Hindlimb muscle (tissue), 1 donor: ENCODE measurements around the gene DERL2. TPM values are rescaled to one million over a fixed set of nuclear protein-coding genes. Genes with fewer than 3 reads are reported as not detected.
A peak's percentile ranks its signal among the peaks of the same experiment; 100 is the strongest.

Source experiments
- DNase-seq: peaks from one replicate; pipeline ENCODE4 v3.0.0-alpha.2; 2013
- polyA plus RNA-seq: library from polyadenylated mRNA; unstranded; fragments of 120-200 nt; gene quantifications from one replicate; pipeline ENCODE4 v1.2.1, GENCODE V29; 2013; ENCODE audit not compliant: insufficient read length

Gene DERL2
- polyA plus RNA-seq, 1 donor = 43.8 TPM

DNA sequence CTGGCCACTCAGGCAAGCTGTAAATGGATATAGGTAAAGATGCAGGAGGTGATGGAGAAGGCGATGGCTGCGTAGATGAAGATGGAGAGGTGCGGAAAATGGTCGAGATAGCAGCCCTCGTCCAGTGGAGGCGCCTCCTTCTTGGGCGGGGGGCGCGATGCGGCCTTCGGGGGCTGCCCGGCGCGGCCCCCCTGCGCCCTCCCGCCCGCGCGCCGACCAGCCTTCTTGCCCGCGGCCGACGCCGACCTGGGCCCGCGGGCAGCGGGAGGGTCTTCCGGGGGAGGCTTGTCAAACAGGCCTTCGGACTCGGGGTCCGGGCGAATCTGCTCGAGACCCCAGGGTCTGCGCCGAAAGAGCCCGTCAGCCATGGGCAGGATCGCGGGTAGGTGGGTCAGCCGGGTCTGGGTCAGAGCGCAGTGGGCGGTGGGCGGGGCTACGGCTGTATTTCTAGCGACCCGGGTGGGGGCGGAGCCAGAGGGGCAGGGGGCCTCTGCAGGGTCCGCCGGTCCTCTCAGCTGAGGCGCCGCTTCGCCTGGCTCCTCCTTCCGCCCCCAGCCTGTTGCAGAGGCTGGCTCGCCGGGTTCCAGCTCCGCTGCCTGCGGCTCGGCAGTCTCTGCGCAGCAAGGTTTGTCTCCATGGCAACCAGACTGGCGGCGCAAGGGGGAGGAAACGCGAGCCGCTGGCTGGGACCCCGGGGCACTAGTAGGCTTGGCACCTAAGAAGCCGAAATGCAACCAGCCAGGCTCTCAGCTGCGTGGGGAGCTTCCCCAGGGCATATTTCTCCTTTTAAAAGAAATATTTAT, 14.8 kb upstream of the DERL2 start:
- peak; percentile 92 for DNase-seq

DNA sequence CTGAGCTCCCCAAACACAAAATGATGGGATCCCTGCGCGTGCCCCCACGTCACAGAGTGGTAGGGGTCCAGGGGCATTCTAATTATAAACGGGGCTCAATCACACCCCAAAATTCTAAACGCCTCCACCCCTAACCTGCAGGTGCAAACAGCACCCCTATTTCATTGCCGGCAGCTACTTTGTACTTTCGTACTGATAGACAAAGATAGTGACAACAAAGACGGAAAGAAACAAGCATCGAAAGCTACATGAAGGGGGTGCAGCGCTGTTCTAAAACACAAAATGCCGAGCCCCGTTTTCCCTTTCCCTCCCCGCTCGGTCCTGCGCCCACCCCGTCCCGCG, 14.2 kb upstream of the DERL2 start:
- DNase-seq = no peak

DNA sequence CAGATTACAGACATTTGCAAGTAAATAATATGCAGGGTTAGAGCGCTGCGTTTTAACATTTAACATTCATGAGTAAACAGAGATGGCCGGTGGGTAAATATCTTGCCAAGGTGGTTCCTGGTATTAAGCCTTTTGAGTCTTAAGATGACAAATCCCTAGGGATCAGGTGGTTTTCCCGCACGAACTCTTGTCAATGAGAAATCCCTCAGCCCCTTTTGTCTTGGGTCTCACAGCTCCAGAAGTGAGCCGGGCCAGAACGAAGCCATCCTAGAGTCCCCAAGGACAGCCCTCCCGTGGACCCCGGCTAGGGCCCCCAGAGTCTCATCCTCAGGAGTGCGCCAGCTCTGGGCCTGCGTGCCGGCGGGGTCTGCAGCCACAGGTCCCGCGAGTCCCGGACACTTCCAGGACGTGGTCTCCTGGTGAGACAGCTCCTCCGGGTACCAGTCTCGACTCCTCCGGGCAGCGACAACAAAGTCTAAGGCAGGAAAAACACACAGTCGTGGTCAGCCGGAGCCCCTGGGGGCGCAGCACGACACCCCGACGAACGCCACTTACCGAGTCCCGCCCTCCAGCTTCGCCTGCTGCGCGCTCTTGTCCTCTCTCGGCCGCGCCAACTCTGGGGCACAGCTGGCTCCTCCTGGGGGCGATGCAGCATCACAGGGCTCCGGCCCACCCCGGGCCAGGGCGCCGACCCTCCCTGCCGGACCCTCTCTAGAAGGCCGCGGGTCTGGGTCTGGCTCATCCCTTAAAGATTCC, 13.7 kb upstream of the DERL2 start:
- DNase-seq = no peak

DNA sequence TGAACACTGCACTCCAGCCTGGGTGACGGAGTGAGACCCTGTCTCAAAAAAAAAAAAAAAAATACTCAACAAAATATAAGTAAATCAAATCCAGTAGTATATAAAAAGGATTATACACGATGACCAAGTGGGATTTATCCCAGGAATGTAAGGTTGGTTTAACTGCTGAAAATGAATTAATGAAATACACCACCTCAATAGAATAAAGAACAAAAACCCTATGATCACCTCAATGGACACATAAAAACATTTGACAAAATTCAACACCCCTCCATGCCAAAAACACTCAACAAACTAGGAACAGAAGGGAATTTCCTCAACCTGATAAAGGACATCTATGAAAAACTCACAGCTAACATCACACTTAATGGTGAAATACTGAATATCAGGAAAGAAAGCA, 7.0 kb upstream of the DERL2 start:
- DNase-seq = no peak

DNA sequence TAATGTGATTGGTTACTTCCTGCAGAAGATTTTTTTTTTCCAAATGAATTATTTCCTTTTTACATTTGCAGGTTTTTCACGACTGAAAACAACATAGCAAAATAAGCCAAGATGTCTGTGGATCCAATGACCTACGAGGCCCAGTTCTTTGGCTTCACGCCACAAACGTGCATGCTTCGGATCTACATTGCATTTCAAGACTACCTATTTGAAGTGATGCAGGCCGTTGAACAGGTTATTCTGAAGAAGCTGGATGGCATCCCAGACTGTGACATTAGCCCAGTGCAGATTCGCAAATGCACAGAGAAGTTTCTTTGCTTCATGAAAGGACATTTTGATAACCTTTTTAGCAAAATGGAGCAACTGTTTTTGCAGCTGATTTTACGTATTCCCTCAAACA, 2.8 kb upstream of the DERL2 start:
- no peak for DNase-seq

DNA sequence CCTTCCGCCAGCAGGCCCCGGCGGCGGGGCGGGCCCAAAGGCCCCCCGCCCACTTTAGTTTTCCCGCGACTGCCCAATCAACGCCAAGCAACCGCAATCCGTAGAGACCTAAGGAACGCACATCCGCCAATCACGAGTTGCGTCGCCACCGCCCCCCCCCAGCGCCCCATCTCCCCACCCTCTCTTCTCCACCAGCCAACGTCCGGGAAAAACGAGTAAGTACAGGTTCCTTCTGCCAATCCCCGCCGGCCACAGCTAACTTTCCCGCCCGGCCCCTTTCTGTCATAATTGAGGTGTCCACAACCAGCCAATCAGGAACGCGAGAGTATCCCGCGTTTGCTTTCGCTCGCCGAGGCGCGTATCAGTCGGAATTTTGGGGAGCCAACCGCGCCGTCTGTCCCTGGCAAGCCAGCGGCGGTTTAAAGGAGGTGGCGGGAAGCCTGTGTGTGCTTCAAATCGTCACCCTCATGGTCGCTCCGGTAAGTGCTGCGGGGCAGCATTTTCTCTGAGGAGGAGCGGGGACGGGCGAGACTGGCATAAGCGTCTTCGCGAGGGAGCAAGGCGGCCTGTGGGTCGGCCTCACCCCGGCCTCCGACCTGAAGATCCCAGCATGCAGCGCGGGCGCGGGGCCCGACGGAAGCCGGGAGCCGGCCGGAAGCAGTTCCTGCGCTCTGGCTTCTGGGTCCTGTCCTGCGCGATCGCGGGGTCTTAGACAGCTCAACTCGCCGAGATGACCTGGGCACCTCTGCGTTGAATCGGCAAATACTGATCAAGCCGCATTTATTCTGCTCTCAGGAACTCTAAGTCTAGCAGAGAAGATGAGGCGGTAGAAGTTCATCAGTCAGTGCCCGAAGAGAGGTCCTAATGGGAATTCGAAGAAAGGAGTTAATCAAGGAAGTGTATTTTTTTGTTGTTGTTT, 487 bp upstream of the DERL2 start, which contains the start of gene MIS12:
TSS of gene MIS12 (plus strand) at position 361 of the 919 bp plus-strand sequence. CDS start 2,297 bp downstream, outside the sequence.
- peak; percentile 98 for DNase-seq

DNA sequence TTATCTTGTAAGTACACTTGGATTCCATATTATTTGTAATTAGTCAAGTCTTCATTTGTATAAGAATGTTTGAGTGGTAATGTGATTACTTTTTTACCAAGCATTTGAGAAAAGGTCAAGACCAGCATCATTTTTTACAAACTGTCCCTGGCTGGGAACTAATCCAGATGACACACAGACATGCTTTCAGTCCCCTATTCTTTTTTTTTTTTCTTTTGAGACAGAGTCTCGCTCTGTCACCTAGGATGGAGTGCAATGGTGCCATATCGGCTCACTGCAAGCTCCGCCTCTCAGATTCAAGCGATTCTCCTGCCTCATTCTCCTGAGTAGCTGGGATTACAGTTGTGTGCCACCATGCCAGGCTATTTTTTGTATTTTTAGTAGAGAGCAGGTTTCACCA, 4.5 kb downstream of the DERL2 start:
- no peak for DNase-seq

DNA sequence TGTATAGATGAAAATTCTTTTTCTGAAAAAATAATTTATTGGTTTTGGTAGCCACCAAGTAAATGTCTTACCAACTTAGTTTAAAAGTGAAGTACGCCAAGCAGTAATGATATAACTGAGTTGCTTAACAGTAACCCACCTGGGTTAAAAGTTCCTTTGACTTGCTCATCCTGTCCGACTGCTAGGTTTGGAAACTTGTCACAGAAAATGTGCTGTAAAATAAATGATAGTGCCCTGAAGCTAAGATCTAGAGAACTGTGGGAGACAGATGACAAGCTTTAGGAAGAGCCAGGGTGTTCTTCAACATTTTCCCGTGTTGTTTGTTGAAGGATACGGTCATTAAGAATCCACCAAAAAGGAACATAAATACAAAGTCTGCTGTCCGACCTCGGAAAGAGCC, 5.0 kb downstream of the DERL2 start:
- DNase-seq = no peak

DNA sequence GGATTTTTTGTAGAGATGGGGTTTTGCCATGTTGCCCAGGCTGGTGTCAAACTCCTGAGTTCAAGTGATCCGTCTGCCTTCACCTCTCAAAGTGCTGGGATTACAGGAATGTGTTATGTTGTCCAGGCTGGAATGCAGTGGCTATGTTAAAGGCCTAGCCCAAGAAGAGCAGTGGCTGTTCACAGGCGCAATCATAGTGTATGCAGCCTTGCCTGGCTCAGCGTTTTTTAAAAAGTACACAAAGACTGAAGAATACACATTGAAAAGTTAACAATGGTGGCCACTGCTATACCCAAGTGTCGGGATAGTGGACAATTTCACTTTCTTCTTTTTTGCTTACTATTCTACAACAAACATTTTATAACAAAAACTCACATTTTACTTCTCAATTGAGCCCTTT, 7.0 kb downstream of the DERL2 start:
- DNase-seq = no peak

DNA sequence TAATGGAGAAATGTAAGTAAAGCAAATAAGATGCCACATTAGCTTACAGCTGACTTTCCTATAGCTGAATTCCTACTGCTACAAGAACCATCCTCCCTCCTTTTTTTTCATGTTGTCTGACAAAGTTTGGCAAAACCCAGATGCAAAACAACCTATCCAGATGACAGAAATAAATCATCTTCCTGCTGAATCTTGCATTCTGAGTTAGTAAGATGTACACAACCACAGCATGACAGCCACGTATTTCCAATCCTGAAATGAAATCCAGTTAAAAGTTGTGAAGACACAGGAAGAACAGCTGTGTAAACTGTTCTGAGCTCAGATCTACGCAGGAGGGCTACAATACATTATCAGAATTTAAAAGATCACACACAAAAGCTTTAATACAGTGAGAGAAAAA, 12.1 kb downstream of the DERL2 start:
- no peak for DNase-seq

DNA sequence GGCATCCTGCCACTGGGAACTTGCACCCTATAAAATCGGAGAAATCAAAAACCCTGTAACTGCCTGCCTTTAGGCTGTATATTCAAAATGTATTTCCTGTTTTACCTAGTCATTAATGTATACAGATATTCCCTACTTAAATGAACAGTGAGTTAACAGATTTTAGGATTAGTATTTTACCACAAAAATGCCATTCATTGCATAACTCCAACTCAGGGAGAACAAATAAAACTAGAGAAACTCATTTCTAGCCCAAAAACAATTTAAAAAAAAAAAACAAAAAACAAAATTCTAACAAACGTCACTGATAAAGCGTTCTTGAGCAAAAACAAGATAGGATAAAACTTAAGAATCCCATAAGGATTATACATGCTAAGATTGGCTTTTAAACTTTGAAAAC, 13.5 kb downstream of the DERL2 start:
- DNase-seq = no peak

DNA sequence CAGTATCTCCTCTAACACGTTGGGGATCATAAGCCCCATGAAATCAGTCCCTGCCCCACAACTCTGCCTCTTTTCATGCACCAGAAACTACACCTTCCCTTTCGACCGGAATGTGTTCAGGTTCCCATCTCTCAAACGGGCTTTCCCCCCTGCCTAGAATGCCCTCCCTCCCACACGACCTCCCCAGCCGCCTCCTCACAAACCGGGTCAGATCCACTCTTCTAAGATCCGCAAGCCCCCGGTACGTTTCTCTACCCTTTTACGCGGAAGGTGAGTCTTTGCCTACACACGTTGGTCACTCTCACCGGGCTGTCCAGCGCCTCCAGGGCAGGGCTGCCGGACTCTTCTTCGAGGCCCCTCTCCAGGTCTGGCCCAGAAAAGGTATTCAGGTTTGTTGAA, 17.9 kb downstream of the DERL2 start:
- no peak for DNase-seq

DNA sequence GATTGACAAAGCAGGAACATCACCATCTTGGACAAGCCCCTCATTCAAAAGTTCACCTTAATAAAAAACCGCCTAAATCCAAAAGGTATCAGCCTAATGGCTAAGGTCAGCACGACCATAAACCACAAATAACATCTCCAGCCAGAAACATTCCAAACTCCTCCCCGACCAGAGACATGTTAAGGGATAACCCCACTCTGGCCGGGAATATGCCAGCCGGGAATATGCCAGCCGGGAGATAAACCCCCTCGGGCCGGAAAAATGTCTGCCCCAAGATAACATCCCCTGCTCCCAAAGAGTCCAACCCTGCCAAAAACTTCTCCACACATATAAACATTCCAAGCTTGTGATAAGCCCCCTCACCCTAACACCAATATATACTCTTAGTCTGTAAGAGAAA, 18.6 kb downstream of the DERL2 start:
- no peak for DNase-seq

DNA sequence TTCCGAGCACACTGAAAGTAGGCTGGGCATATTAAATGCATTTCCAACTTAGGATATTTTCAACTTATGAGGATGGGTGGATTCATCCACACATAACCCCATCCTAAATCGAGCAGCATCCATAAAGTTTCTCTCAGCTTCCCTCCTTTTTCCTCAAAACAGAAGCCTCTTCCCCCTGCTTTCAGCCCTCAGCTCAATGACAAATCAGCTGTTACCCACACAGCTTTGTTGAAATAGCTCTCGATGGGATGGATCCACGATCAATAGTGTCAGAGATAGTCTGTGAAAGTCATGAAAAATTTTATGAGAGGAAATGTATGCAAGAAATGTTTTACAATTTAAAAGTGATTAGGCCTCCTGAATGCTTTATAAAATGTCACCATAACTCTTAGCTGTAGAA, 19.7 kb downstream of the DERL2 start:
- no peak for DNase-seq

DNA sequence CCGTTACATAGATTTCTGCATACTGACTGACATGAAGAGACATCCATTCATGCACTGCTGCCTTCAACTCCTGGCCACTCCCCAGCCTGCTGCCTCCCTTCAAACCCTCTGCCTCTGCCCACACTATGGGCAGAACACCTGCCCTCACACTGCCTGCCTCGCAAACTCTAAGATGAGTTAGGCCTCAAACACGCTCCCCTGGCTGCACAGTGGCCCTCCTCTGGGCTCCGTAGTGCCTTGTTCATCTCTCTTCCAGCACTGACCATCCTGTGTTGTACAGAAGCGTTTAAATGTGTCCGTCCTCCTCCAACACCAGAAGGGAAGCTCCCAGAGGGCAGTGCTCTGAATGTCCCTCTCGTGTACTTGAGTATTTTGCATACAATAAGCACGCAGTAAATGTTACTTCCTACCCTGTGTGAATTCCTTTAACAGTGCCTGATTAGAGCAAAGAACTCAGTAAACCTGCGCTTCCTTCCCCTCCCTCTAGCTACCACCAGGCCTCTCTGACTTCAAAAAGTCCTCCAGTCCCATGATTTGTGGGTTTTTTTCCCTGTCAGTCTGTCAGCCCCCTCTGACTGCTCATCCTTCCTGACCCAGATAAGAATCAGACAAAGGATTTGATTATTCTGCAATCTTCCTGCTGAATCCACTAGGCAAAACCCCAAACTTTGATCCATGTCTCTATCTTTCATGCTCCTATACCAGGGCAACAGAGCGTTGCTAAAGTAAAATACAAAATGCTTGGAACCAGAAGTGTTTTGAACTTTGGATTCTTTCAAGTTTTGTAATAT, 21.1 kb downstream of the DERL2 start:
- DNase-seq = no peak

DNA sequence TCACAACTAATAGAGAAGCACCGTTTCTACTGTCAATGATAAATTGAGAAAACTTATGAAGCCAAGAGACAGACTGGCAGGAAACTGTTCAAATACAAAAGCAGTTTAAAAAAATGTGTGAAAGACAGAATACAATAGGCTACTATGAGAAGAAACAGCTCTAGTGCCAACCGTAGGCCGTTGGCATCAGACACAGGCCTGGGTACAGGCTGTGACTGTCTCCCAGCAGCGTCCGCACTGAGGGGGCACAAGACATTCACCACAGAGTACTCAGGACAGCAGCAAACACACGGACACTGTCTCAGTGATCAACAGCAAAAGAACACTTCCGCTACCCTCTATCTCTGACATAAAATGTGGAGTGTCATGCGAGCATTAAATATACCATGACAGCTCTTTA, 39.2 kb downstream of the DERL2 start:
- no peak for DNase-seq

DNA sequence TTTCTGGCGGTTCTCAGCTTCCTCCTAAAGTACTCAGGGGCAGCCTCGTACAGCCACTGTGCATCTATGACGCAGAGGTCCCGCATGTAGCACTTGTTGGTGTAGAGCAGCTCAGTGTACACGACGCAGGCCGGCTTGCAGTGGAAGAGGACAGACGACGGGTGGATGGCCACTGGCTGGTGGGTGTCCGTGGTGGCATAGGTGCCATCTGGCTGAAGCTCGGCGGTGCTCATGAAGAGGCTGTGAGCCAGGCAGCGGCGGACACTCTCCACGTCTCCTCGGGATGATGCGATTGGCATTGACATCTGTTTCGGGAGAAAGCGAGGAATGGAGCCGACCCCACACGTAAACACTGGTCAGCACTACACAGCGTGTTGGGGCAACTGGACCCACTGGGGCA, 41.8 kb downstream of the DERL2 start:
- DNase-seq = no peak

DNA sequence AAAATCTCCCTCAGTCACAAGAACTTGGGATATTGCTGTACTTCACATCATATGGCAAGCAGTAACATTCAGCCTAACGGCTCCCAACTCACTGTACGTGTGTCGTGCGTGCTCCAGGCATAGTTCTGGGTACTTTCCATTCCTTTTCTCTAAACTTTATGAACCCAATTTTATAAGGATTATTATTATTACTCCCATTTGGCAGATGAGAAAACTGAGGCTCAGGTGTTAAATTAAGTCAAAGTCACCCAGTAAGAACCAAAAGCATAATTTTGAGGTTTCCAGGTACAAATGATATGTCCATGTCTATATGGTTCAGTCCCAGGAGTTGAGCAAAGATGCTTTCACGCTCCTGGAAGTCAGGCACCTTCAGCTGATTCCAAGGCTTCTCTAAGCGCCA, 42.2 kb downstream of the DERL2 start:
- no peak for DNase-seq

DNA sequence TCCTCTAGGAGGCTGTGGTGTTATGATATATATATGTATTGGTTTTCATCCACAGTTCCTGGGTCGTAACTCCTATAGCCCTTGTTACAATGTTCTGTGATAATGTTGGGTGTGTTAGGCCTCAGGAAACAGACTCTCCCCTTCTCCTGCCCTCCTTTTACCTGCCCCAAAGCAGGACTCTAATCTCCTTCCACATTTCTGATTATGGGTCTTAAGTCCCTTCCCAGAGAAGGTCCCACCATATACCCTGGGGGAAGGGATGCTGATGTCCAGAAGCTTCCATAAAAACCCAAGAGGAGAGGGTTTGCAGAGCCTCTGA, 46.6 kb downstream of the DERL2 start:
- DNase-seq = no peak

DNA sequence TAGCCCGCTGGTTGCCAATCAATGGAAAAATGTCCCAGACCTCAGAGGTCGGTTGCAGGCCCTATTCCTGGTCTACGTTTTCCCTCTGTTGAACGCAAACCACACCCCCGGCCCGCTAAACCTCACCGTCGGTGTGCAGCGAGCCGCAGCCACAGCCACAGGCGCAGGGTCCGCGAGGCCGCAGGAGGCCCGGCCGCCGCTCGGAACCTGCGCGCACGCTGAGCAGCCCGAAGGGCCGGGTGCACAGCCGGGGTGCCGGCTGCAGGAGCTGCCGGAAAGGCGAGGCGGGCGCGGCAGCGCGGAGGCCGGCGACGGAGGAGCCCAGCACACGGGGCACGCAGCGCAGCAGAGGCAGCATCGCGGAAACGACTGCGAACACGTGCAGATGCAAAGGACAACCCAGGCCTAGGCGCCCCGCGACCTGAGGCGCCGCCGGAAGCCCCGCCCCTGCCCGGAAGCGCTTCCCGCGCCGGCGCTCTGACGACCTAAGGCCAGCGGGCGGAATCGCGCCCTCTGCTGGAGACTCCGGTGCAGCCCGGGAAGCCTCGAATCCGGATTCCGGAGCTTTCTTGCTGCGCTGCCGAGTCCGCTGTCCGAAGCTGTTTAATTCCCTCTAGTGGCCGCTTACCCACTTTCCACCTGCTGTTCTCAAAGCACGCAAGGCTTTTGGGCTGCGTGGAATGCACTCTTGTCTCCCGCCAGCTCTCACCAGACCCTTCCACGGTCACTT, 47.1 kb downstream of the DERL2 start, which contains the start of gene C1QBP:
TSS of gene C1QBP (minus strand) at position 440 of the 730 bp plus-strand sequence. CDS start at position 358, 82 bp downstream.
- peak; percentile 94 for DNase-seq

DNA sequence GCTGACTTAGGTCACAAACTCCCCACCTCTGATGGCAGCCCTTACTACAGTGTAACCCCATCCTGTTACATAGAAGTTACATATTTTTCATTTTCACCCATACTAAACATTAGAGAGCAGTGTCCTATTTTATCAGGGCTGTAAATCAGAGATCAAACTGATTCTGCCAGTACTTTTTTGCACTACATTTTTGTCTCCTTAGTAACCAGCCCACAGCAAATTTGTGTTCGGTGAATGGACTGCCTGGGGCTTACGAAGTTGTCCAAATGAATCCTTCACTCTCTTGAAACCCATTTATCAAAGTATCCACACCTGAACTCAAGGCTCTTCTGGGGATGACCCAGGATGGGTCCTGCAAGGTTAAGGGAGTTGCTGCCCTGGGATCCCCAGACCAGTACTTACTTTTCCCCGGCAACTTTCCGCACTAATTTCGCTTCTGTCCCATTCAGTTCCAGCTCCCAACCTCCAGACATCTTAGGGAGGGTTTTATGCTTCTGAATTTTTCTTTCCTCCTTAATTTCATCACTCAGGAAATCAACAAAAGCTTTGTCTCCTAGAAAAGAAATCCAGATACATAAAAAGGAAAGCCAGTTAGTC, 48.2 kb downstream of the DERL2 start:
- DNase-seq = no peak
